Body of pancreas (tissue), 4 donors: ENCODE results near the gene TNKS2.

Experiments
- CTCF ChIP-seq, 7 experiments: fragments of 450-650 bp in 4 of 7; fragments of 200-600 bp in 3 of 7; sonication (generic) in 3 of 7; IDR thresholded peaks; one replicate each; pipeline ENCODE4 v1.5.1; 2016 to 2019; ENCODE audit warnings: antibody characterized with exemption in 7 of 7
- POLR2A ChIP-seq, 3 donors: fragments of 450-650 bp; IDR thresholded peaks; one replicate each; pipeline ENCODE4 v1.6.1; 2016; ENCODE audit warnings: antibody characterized with exemption in 3 of 3, mild to moderate bottlenecking in 2 of 3

- TF ChIP-seq CTCF (IDR thresholded peaks at IDR 0.05) = no peak
- TF ChIP-seq POLR2A (IDR thresholded peaks at IDR 0.05) = no peak
Observed at GRCh38 chr10:91880310-91880709, 82.1 kb downstream of the TNKS2 start.
